H1 (cell line): ENCODE measurements around the gene COL20A1. TPM values are rescaled to one million over a fixed set of nuclear protein-coding genes. Genes with fewer than 3 reads are reported as not detected.
A peak's percentile ranks its signal among the peaks of the same experiment; 100 is the strongest.

ENCODE experiments used
- CTCF ChIA-PET: fragments of 300-600 bp; sonication (Branson Sonifier 250); formaldehyde crosslinking; loops from one replicate; lab custom pipeline; 2021; ENCODE audit not compliant: partially characterized antibody; lab: Charles Lee
- POLR2A ChIA-PET: fragments of 300-600 bp; sonication (Branson Sonifier 250); formaldehyde crosslinking; loops from one replicate; lab custom pipeline; 2021; ENCODE audit warnings: inconsistent platforms; ENCODE audit not compliant: partially characterized antibody; lab: Charles Lee
- DNase-seq, 2 experiments: peaks; one replicate each; pipeline versions ENCODE4 v3.0.0 to v3.0.0-alpha.2; 2010 to 2022; ENCODE audit warnings: low spot score in 2 of 2, low read depth in 1 of 2, mixed read lengths in 1 of 2
- FAIRE-seq: peaks from 2 replicates; lab custom pipeline; 2011; peaks lifted over from hg19 to GRCh38; lab: Jason Lieb, UNC
- H2AFZ ChIP-seq: 2 replicates; pipeline ENCODE4 v1.8.1; 2012; ENCODE audit warnings: low read length, inconsistent platforms
- H2AK5ac ChIP-seq: 2 replicates; pipeline ENCODE4 v1.6.1; 2013; ENCODE audit warnings: low read depth, low read length
- H2BK120ac ChIP-seq: replicated peaks from 2 replicates; pipeline ENCODE3; 2013; ENCODE audit warnings: low read depth, low read length, inconsistent platforms
- H2BK12ac ChIP-seq: 2 replicates; pipeline ENCODE4 v1.6.1; 2013; ENCODE audit warnings: low read depth, low read length
- H2BK15ac ChIP-seq: 2 replicates; pipeline ENCODE4 v1.6.1; 2013; ENCODE audit warnings: low read length
- H2BK20ac ChIP-seq: 2 replicates; pipeline ENCODE4 v1.6.1; 2013; ENCODE audit warnings: low read length
- H2BK5ac ChIP-seq: 2 replicates; pipeline ENCODE4 v1.6.1; 2013; ENCODE audit warnings: low read depth, low read length
- H3K14ac ChIP-seq: 2 replicates; pipeline ENCODE4 v1.6.1; 2013; ENCODE audit warnings: inconsistent platforms; ENCODE audit not compliant: insufficient read length
- H3K18ac ChIP-seq: 2 replicates; pipeline ENCODE4 v1.6.1; 2013; ENCODE audit warnings: low read length; ENCODE audit errors: extremely low read depth
- H3K23ac ChIP-seq: 2 replicates; pipeline ENCODE4 v1.6.1; 2013; ENCODE audit warnings: inconsistent platforms; ENCODE audit not compliant: insufficient read length
- H3K23me2 ChIP-seq: 2 replicates; pipeline ENCODE4 v1.6.1; 2013; ENCODE audit warnings: low read depth, low read length
- H3K27ac ChIP-seq: 2 replicates; pipeline ENCODE4 v1.6.1; 2011; ENCODE audit warnings: low read depth, low read length, inconsistent platforms
- H3K27me3 ChIP-seq, 4 experiments: replicated peaks in 1 of 4; 1 replicate in 1 of 4; 2 replicates in 3 of 4; pipeline versions ENCODE4 v1.6.1 to v1.8.1; 2011 to 2013; ENCODE audit warnings: low read length in 3 of 4, mild to moderate bottlenecking in 3 of 4, inconsistent platforms in 2 of 4, mixed read lengths in 2 of 4, moderate library complexity in 1 of 4; ENCODE audit not compliant: control insufficient read depth in 3 of 4, insufficient read depth in 3 of 4; ENCODE audit errors: extremely low read depth in 1 of 4
- H3K36me3 ChIP-seq, 4 experiments: 2 replicates each; pipeline versions ENCODE4 v1.6.1 to v1.8.1; 2011 to 2013; ENCODE audit warnings: mild to moderate bottlenecking in 4 of 4, low read length in 3 of 4, moderate library complexity in 2 of 4, control low read depth in 1 of 4, inconsistent platforms in 1 of 4; ENCODE audit not compliant: insufficient read depth in 4 of 4, control insufficient read depth in 2 of 4
- H3K4ac ChIP-seq: replicated peaks from 2 replicates; pipeline ENCODE3; 2013; ENCODE audit warnings: low read length, low read depth, mixed read lengths, inconsistent platforms; ENCODE audit not compliant: insufficient read length
- H3K4me1 ChIP-seq, 4 experiments: replicated peaks in 1 of 4; 1 replicate in 1 of 4; 2 replicates in 3 of 4; pipeline versions ENCODE4 v1.6.1 to v1.8.1; 2011 to 2013; ENCODE audit warnings: low read length in 3 of 4, inconsistent platforms in 2 of 4, mixed read lengths in 1 of 4; ENCODE audit not compliant: insufficient read depth in 4 of 4, control insufficient read depth in 3 of 4
- H3K4me2 ChIP-seq, 2 experiments: 2 replicates each; pipeline versions ENCODE4 v1.6.1 to v1.8.1; 2011 to 2013; ENCODE audit warnings: low read depth in 2 of 2, low read length in 2 of 2, control low read depth in 1 of 2, inconsistent platforms in 1 of 2, mild to moderate bottlenecking in 1 of 2; ENCODE audit not compliant: insufficient read depth in 1 of 2
- H3K4me3 ChIP-seq, 4 experiments: fragments of 200-600, 300-600 bp in 1 of 4; sonication (generic), shearing (Covaris generic), sonication (Bioruptor Twin) in 1 of 4; 2 replicates each; pipeline versions ENCODE4 v1.5.1 to v1.8.1; 2011 to 2016; ENCODE audit warnings: low read length in 4 of 4, low read depth in 3 of 4, control low read depth in 2 of 4, inconsistent platforms in 2 of 4, mild to moderate bottlenecking in 2 of 4, mixed read lengths in 1 of 4, moderate library complexity in 1 of 4; ENCODE audit not compliant: insufficient read depth in 2 of 4; ENCODE audit errors: extremely low read depth in 1 of 4
- H3K56ac ChIP-seq: replicated peaks from 2 replicates; pipeline ENCODE3; 2013; ENCODE audit warnings: low read depth, mild to moderate bottlenecking, mixed read lengths, low read length, inconsistent platforms; ENCODE audit not compliant: insufficient read length
- H3K79me1 ChIP-seq: 2 replicates; pipeline ENCODE4 v1.6.1; 2013; ENCODE audit warnings: low read depth, low read length, control low read depth
- H3K79me2 ChIP-seq, 2 experiments: 2 replicates each; pipeline versions ENCODE4 v1.6.1 to v1.8.1; 2012 to 2013; ENCODE audit warnings: low read length in 2 of 2, mild to moderate bottlenecking in 2 of 2, inconsistent platforms in 1 of 2; ENCODE audit not compliant: insufficient read depth in 2 of 2, control insufficient read depth in 1 of 2
- H3K9ac ChIP-seq, 4 experiments: replicated peaks in 1 of 4; 1 replicate in 1 of 4; 2 replicates in 3 of 4; pipeline versions ENCODE4 v1.6.1 to v1.8.1; 2011 to 2013; ENCODE audit warnings: low read depth in 3 of 4, low read length in 3 of 4, control low read depth in 2 of 4, mild to moderate bottlenecking in 2 of 4, moderate library complexity in 2 of 4, inconsistent platforms in 1 of 4; ENCODE audit errors: extremely low read depth in 1 of 4
- H3K9me3 ChIP-seq, 2 experiments: 2 replicates each; pipeline versions ENCODE4 v1.6.1 to v1.8.1; 2012 to 2013; ENCODE audit warnings: mild to moderate bottlenecking in 2 of 2, moderate library complexity in 2 of 2, control low read depth in 1 of 2, inconsistent platforms in 1 of 2, low read depth in 1 of 2, low read length in 1 of 2, mixed read lengths in 1 of 2; ENCODE audit not compliant: insufficient read depth in 2 of 2
- H4K20me1 ChIP-seq, 2 experiments: replicated peaks in 1 of 2; 2 replicates each; pipeline versions ENCODE3 to v1.8.1; 2011 to 2013; ENCODE audit warnings: inconsistent platforms in 2 of 2, low read length in 2 of 2, mild to moderate bottlenecking in 1 of 2; ENCODE audit not compliant: insufficient read depth in 2 of 2, control insufficient read depth in 1 of 2
- H4K5ac ChIP-seq: 2 replicates; pipeline ENCODE4 v1.6.1; 2013; ENCODE audit warnings: low read length, low read depth, mixed read lengths, inconsistent platforms; ENCODE audit not compliant: insufficient read length
- H4K8ac ChIP-seq: 2 replicates; pipeline ENCODE4 v1.8.0; 2013; ENCODE audit warnings: mild to moderate bottlenecking, moderate library complexity, low read length, inconsistent platforms; ENCODE audit not compliant: insufficient read depth; ENCODE audit errors: extremely low read depth
- H4K91ac ChIP-seq: replicated peaks from 2 replicates; pipeline ENCODE3; 2013; ENCODE audit warnings: low read length, mixed read lengths, inconsistent platforms; ENCODE audit not compliant: insufficient read length
- EGR1 ChIP-seq: IDR thresholded peaks from 2 replicates; pipeline ENCODE4 v1.6.1; 2011; ENCODE audit warnings: low read depth, low read length, borderline replicate concordance
- GTF2F1 ChIP-seq: IDR thresholded peaks from 2 replicates; pipeline ENCODE4 v1.6.1; 2012; ENCODE audit warnings: low read depth, low read length, improper control_type of control experiment, borderline replicate concordance
- HDAC6 ChIP-seq: IDR thresholded peaks from one replicate; pipeline ENCODE4 v1.7.1; 2012; ENCODE audit warnings: low read depth, mild to moderate bottlenecking, inconsistent platforms, low read length, moderate library complexity
- JUND ChIP-seq: IDR thresholded peaks from 2 replicates; pipeline ENCODE4 v1.6.1; 2011; ENCODE audit warnings: mild to moderate bottlenecking, improper control_type of control experiment, low read length
- POLR2A ChIP-seq, 2 experiments: IDR thresholded peaks; 1 replicate in 1 of 2; 2 replicates in 1 of 2; pipeline ENCODE4 v1.6.1; 2011; ENCODE audit warnings: low read depth in 2 of 2, low read length in 2 of 2, mild to moderate bottlenecking in 2 of 2; ENCODE audit errors: control extremely low read depth in 1 of 2
- RAD21 ChIP-seq, 2 experiments: IDR thresholded peaks in 1 of 2; conservative IDR thresholded peaks in 1 of 2; 2 replicates each; pipeline ENCODE4 v1.6.1; 2011; ENCODE audit warnings: low read depth in 2 of 2, low read length in 2 of 2, improper control_type of control experiment in 1 of 2, inconsistent platforms in 1 of 2, mild to moderate bottlenecking in 1 of 2, moderate library complexity in 1 of 2
- RNF2 ChIP-seq: fragments of 200-900, 300-1000 bp; sonication (generic); IDR thresholded peaks from 2 replicates; pipeline ENCODE4 v1.7.1; 2016; ENCODE audit warnings: borderline replicate concordance, low read depth, mild to moderate bottlenecking, antibody characterized with exemption, low read length; ENCODE audit not compliant: poor library complexity, severe bottlenecking; ENCODE audit errors: missing control alignments
- TAF1 ChIP-seq: IDR thresholded peaks from 2 replicates; pipeline ENCODE4 v1.6.1; 2011; ENCODE audit warnings: mild to moderate bottlenecking, low read depth, low read length
- TAF7 ChIP-seq: optimal IDR thresholded peaks from 2 replicates; pipeline ENCODE3; 2011; ENCODE audit warnings: low read depth, mild to moderate bottlenecking, inconsistent platforms, low read length, moderate library complexity, borderline replicate concordance
- WGBS, 2 experiments: shearing (Covaris generic) in 1 of 2; methylation state at CpG; one replicate each; pipeline versions ENCODE4 v1.1.6 to v1.1.7; 2013 to 2015; ENCODE audit warnings: low lambda C conversion rate in 2 of 2, mixed read lengths in 2 of 2, inconsistent platforms in 1 of 2, low coverage in 1 of 2, missing lambda C conversion rate in 1 of 2; ENCODE audit not compliant: insufficient replicate concordance in 2 of 2, insufficient coverage in 1 of 2, insufficient read length in 1 of 2; ENCODE audit errors: extremely low coverage in 1 of 2, missing lambda C conversion rate in 1 of 2; 5-methylcytosine and 5-hydroxymethylcytosine counted together
- polyA plus RNA-seq, 7 experiments: library from polyadenylated mRNA; depleted of rRNA in 3 of 7; stranded (reverse) in 5 of 7; unstranded in 2 of 7; fragments of >200 nt in 5 of 7; fragments of 200-250 nt in 2 of 7; gene quantifications; 1 replicate in 5 of 7; 2 replicates in 1 of 7; 4 replicates in 1 of 7; pipeline versions ENCODE4 v1.2.1 to v1.2.3, GENCODE V29; 2011 to 2013; ENCODE audit warnings: missing spikeins in 2 of 7, mixed read lengths in 2 of 7
- total RNA-seq: library from RNA; stranded (reverse); fragmentation: NEBNext Ultra II Directional; extraction: Animal tissue kit (Norgen Biotek cat#: 25700); gene quantifications from 2 replicates; pipeline ENCODE4 v1.2.1, GENCODE V29; 2021
- TF ChIP-seq, protein P1 (sequence below): IDR thresholded peaks from 2 replicates; pipeline ENCODE4 v1.6.1; 2012; ENCODE audit warnings: low read length, inconsistent platforms

Gene COL20A1
- total and polyA plus RNA-seq, 2 of the 8 experiments (the other 6 are each of a cell fraction or from before 2014, with no cell fraction given) = 0.19 to 0.21 TPM

DNA sequence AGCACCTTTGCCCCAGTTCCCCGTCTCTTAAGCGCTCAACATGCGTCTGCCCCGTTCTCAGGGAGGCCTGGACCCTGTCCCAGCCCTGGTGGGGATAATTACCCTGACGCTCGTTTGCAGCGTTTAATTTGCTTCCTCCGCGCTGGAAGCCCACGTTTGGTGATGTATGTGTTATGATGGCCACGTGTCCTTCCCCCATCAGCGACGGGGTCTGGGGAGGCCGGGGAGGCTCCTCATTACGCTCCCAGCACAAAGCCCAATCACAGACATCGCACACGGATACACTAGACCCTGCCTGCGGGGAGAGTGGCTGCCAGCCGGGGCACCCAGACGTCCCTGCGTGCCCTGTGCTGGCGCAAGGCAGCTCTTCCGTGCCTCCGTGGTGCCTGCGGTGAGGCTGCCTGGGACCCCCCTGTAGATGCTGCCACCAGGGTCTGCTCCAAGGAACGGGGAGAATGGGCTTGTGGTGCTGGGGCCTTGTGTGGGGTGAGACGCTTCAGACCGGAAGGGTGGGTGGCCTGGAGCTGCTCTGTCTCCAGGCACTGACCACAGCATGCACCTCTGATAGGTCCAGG is 78.4 kb downstream of the COL20A1 start:
- Histone ChIP-seq H3K9me3 (no peaks in the 10 kb centered on the region), H3K79me2 (no peaks in the 10 kb centered on the region), H4K8ac (no peak overlapping the region; the same call in 1 of the 2 replicates), H4K20me1 (no peaks in the 10 kb centered on the region), H3K79me1 (peaks cover 2% of the 10 kb centered on the region; the same call in 1 of the 2 replicates), H3K4me1 (peaks cover 0 to 7% (median 2%) of the 10 kb centered on the region in 4 experiments; a peak in 3 of 7 replicates), H3K56ac (no peak overlapping the region), H2BK120ac (no peak overlapping the region), H3K36me3 (no peaks in the 10 kb centered on the region), H3K4me3 (no peak overlapping the region), H2BK5ac (no peak overlapping the region; the same call in 1 of the 2 replicates), H3K18ac (no peak overlapping the region; the same call in 1 of the 2 replicates), H4K5ac (no peak overlapping the region), H3K4ac (no peak overlapping the region), H2AK5ac (no peak overlapping the region), H3K27me3 (no peaks in the 10 kb centered on the region; a peak in 1 of 7 replicates), H2BK12ac (peak overlapping the region; percentile 39; the same call in 1 of the 2 replicates), H3K9ac (no peak overlapping the region), H2BK20ac (peak overlapping the region; percentile 32; the same call in 1 of the 2 replicates), H3K23me2 (0 out of 2 replicates have a peak, but pooled peaks cover 3% of the 10 kb centered on the region), H4K91ac (peak overlapping the region; percentile 52), H2AFZ (no peak overlapping the region), H3K27ac (no peak overlapping the region), H3K23ac (no peak overlapping the region), H3K14ac (no peak overlapping the region), H2BK15ac (peak overlapping the region; percentile 75; the same call in 1 of the 2 replicates), H3K4me2 (0 out of 4 replicates have a peak overlapping the region, but pooled peaks of 1 of the 2 experiments have one; percentile 22)
- DNase-seq (no peak), FAIRE-seq (no peak)
- CTCF ChIA-PET = interaction anchor here (0.7 to 5.2 kb wide), 7 partner anchors 8 to 190 kb away, joined by 3 to 25 read pairs (median 4); no protein-coding TSS in a partner anchor
- WGBS, 2 experiments = 91% methylated on average over 26 of the region's 28 CpGs; no CpG with 5 or more reads in 1 of the 2 experiments
- POLR2A ChIA-PET = interaction anchor here (0.9 to 1.1 kb wide), 2 partner anchors 52 to 76 kb away, joined by 3 to 4 read pairs; no protein-coding TSS in a partner anchor
- TF ChIP-seq EGR1 (no peak), TAF1 (no peak), RNF2 (no peak), JUND (no peak), RAD21 (IDR thresholded peaks at IDR 0.05 in 1 of 2, conservative IDR thresholded peaks at IDR 0.05 in 1 of 2; ENCODE audit: low read depth in 2 of 2, low read length in 2 of 2) (no peak), HDAC6 (no peak), POLR2A (IDR thresholded peaks at IDR 0.05; ENCODE audit: control extremely low read depth in 1 of 2, low read depth in 2 of 2, low read length in 2 of 2) (no peak), GTF2F1 (no peak), TAF7 (no peak)
- TF ChIP-seq, protein P1, sequence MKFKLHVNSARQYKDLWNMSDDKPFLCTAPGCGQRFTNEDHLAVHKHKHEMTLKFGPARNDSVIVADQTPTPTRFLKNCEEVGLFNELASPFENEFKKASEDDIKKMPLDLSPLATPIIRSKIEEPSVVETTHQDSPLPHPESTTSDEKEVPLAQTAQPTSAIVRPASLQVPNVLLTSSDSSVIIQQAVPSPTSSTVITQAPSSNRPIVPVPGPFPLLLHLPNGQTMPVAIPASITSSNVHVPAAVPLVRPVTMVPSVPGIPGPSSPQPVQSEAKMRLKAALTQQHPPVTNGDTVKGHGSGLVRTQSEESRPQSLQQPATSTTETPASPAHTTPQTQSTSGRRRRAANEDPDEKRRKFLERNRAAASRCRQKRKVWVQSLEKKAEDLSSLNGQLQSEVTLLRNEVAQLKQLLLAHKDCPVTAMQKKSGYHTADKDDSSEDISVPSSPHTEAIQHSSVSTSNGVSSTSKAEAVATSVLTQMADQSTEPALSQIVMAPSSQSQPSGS = no peak
